Osteoblast (primary cell): Measurements from ENCODE around the gene SLC51B. TPM values are rescaled to one million over a fixed set of nuclear protein-coding genes. Genes with fewer than 3 reads are reported as not detected.

ENCODE experiments used
- DNase-seq: peaks from one replicate; pipeline ENCODE4 v3.0.0; 2011; ENCODE audit warnings: low spot score, mixed read lengths; ENCODE audit not compliant: insufficient read length; ENCODE audit errors: missing footprints
- H2AFZ ChIP-seq: 2 replicates; pipeline ENCODE4 v1.6.0; 2011; ENCODE audit warnings: mild to moderate bottlenecking, low read length
- H3K27ac ChIP-seq: 2 replicates; pipeline ENCODE4 v1.5.1; 2011; ENCODE audit warnings: mild to moderate bottlenecking, low read depth, low read length, moderate library complexity
- H3K27me3 ChIP-seq: 2 replicates; pipeline ENCODE4 v1.6.0; 2012; ENCODE audit warnings: mild to moderate bottlenecking, control low read depth, inconsistent platforms, low read length, moderate library complexity; ENCODE audit not compliant: insufficient read depth
- H3K36me3 ChIP-seq: 2 replicates; pipeline ENCODE4 v1.5.1; 2011; ENCODE audit warnings: mild to moderate bottlenecking, low read length, control low read depth, moderate library complexity; ENCODE audit not compliant: insufficient read depth
- H3K4me1 ChIP-seq: 2 replicates; pipeline ENCODE4 v1.5.1; 2011; ENCODE audit warnings: mild to moderate bottlenecking, low read length, control low read depth, moderate library complexity; ENCODE audit not compliant: insufficient read depth
- H3K4me2 ChIP-seq: 2 replicates; pipeline ENCODE4 v1.6.0; 2011; ENCODE audit warnings: mild to moderate bottlenecking, low read length; ENCODE audit not compliant: insufficient read depth
- H3K4me3 ChIP-seq: fragments of 200-600 bp; sonication (generic); 3 replicates; pipeline ENCODE4 v1.5.1; 2012; ENCODE audit warnings: mild to moderate bottlenecking, low read length, inconsistent platforms; ENCODE audit not compliant: insufficient read depth
- H3K79me2 ChIP-seq: 2 replicates; pipeline ENCODE4 v1.6.0; 2012; ENCODE audit warnings: mild to moderate bottlenecking, low read length, control low read depth, inconsistent platforms; ENCODE audit not compliant: insufficient read depth
- H3K9me3 ChIP-seq: 2 replicates; pipeline ENCODE4 v1.5.1; 2011; ENCODE audit warnings: low read depth, low read length, control low read depth
- H4K20me1 ChIP-seq: 2 replicates; pipeline ENCODE4 v1.6.0; 2012; ENCODE audit warnings: mild to moderate bottlenecking, low read length, control low read depth; ENCODE audit not compliant: insufficient read depth
- total RNA-seq: library from RNA; depleted of rRNA; stranded (reverse); fragments of >200 nt; gene quantifications from 2 replicates; pipeline ENCODE4 v1.2.3, GENCODE V29; 2012
- TF ChIP-seq, protein P1 (sequence below): IDR thresholded peaks from 2 replicates; pipeline ENCODE4 v1.5.1; 2011; ENCODE audit warnings: mild to moderate bottlenecking, low read depth, low read length, moderate library complexity; ENCODE audit errors: extremely low read depth

The SLC51B gene
- total RNA-seq, 1 donor: not detected

DNA sequence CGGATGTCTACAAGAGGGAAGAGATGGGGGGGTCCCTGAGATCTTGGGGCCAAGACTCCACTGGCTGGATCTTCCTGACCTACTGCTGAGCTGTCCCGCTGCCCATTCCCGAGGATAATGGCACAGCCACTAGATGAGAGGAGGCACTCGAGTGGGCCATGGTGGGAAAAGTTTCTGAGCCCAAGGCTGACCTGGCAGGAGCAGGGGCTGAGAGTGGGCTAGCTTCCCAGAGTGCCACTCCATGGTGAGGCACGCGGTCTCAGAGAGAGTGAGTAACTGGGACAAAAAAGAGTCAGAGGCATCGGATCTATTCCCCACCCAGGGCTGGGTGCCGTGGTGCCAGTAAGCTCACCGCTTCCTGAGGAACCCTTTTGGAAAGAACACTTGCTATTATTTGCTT, 10.9 kb downstream of the SLC51B start:
- H3K4me1 ChIP-seq: peaks cover 4% of the 10 kb centered on the region

DNA sequence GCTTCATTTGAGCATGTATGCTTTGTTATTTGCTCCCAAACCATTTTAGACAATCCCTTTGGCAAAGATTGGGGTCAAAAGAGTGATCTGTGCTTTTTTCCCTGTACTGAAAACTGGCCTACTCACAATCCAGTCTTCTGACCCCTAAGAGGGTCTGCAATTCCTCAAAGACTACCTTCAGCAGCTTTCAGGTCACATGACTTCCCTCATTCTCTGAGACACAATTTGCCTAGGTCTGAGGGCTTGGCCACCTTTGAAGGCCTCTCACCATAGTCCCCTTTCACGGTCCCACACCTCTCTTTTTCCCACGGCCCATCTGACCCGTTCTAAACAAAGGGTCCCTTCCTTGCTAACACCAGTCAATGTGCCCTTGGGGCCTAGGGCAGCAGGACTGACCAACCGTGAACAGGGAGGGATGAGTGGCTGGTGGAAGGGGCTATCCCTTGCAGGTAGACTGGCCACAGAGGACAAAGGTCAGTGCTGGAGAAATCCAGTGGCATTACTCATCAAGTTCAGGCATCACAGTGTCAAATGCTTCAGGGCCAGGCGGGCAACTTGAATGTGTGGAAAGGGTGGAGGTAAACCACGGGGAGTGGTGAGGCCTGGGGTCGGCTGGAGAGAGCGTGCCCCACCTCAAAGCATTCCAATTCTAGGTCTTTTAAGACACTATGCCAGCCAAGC, 11.8 kb downstream of the SLC51B start:
- H2AFZ ChIP-seq: no peak overlapping the region
- no peaks in the 10 kb centered on the region for H3K79me2 ChIP-seq
- H3K27me3 ChIP-seq: peaks cover 9% of the 10 kb centered on the region
- H3K4me1 ChIP-seq: peaks cover 4% of the 10 kb centered on the region
- TF ChIP-seq, protein P1, sequence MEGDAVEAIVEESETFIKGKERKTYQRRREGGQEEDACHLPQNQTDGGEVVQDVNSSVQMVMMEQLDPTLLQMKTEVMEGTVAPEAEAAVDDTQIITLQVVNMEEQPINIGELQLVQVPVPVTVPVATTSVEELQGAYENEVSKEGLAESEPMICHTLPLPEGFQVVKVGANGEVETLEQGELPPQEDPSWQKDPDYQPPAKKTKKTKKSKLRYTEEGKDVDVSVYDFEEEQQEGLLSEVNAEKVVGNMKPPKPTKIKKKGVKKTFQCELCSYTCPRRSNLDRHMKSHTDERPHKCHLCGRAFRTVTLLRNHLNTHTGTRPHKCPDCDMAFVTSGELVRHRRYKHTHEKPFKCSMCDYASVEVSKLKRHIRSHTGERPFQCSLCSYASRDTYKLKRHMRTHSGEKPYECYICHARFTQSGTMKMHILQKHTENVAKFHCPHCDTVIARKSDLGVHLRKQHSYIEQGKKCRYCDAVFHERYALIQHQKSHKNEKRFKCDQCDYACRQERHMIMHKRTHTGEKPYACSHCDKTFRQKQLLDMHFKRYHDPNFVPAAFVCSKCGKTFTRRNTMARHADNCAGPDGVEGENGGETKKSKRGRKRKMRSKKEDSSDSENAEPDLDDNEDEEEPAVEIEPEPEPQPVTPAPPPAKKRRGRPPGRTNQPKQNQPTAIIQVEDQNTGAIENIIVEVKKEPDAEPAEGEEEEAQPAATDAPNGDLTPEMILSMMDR: no peak
- H4K20me1 ChIP-seq: no peaks in the 10 kb centered on the region
- H3K36me3 ChIP-seq: no peaks in the 10 kb centered on the region
- no peak overlapping the region for H3K4me3 ChIP-seq
- no peak overlapping the region for H3K4me2 ChIP-seq
- H3K27ac ChIP-seq: no peak overlapping the region
- H3K9me3 ChIP-seq: no peaks in the 10 kb centered on the region
- no peak for DNase-seq

More for the DNA sequence above, 10.9 kb downstream of the SLC51B start:
- Histone ChIP-seq H3K36me3 (no peaks in the 10 kb centered on the region), H3K79me2 (no peaks in the 10 kb centered on the region), H3K9me3 (no peaks in the 10 kb centered on the region), H3K27me3 (peaks cover 7% of the 10 kb centered on the region), H3K4me2 (no peak overlapping the region), H3K4me3 (no peak overlapping the region), H2AFZ (no peak overlapping the region), H3K27ac (no peak overlapping the region), H4K20me1 (no peaks in the 10 kb centered on the region)
- DNase-seq: no peak
- TF ChIP-seq, protein P1: no peak

DNA sequence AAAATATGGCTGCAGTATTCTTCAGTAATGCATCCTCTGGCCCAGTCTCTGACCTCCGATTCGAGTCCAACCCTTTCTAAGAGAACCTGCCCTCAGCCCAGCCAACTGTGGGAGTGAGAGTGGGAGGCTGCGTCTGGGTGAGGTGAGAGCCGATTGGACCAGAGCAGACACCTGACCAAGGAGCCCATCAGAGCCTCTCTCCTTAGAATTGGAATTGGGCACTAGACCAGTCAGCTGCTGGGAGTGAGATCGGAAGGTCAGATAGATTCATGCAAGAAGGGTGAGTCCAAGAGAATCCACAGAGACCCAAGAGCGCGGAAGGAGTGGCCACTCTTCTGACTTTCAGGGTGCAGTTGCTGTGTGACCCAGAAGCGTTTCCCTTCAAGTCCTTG, 12.4 kb downstream of the SLC51B start:
- Histone ChIP-seq H4K20me1 (no peaks in the 10 kb centered on the region), H3K79me2 (no peaks in the 10 kb centered on the region), H3K27me3 (peaks cover 14% of the 10 kb centered on the region), H3K4me1 (peaks cover 4% of the 10 kb centered on the region), H3K36me3 (no peaks in the 10 kb centered on the region), H3K4me3 (no peak overlapping the region), H3K9me3 (no peaks in the 10 kb centered on the region), H2AFZ (no peak overlapping the region), H3K4me2 (no peak overlapping the region), H3K27ac (no peak overlapping the region)
- no peak for DNase-seq
- TF ChIP-seq, protein P1: no peak

DNA sequence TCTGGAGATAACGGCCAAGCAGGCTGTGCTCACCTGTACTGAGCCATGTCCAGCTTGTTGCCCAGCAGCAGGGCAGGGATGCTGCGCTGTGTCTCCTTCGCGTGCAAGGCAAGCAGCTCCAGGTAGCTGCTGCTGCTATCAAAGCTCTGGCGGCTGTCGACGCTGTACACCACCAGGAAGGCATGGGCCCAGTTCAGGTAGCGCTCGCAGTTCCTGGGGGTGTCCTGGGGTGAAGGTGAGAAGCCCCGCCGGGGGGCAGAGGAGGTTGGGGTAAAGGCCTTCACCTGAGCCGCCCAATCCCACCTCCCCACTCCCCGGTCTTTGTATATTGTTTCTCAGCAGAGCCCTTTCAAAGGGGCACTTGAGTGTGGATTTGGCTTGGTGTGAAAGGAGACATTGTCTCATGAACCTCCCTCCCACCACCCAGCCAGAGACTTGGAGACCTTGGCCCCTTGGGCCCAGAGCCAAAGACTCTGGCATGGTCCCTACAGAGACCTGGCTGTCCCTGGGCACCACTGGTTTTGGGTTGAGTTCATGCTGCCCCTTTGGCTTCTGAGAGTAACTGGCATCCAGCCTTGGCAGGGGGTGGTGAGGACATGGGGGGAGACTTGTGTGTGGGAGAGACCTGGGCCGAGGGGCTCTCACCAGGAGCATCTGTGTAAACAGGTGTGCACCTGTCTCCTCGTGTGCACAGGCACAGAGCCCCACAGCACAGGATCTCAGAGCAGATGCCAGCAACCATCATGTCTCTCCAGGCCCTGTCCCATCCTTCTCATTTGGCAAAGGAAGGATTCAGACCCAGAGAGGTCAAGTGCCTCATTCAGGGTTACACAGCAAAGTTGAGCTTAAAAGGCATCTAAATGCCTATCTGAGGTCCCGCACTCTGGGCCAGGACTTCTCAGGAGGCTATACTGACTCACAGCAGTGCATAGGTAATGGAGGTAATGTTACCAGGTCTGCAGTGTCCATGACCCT, 13.5 kb downstream of the SLC51B start:
- H4K20me1 ChIP-seq: no peaks in the 10 kb centered on the region
- no peak for DNase-seq
- no peak overlapping the region for H3K4me3 ChIP-seq
- no peaks in the 10 kb centered on the region for H3K9me3 ChIP-seq
- no peaks in the 10 kb centered on the region for H3K36me3 ChIP-seq
- H3K27me3 ChIP-seq: peaks cover 18% of the 10 kb centered on the region
- H2AFZ ChIP-seq: no peak overlapping the region
- H3K4me2 ChIP-seq: no peak overlapping the region
- H3K4me1 ChIP-seq: peaks cover 4% of the 10 kb centered on the region
- H3K79me2 ChIP-seq: no peaks in the 10 kb centered on the region
- TF ChIP-seq, protein P1: no peak
- no peak overlapping the region for H3K27ac ChIP-seq
